Measurements from ENCODE around the gene CACNA2D1. TPM values are rescaled to one million over a fixed set of nuclear protein-coding genes. Genes with fewer than 3 reads are reported as not detected.

CACNA2D1 gene
- polyA plus RNA-seq, 1 experiment, result 19.5 TPM

- ChIA-PET CTCF (no interaction called here), POLR2A (no interaction called here)
- no peak for DNase-seq (ENCODE audit: low read depth, low spot score)
- H3K9me3 ChIP-seq (ENCODE audit: control insufficient read depth, insufficient read depth, low read length), result no peaks in the 10 kb centered on the region
- no peak overlapping the region for H3K27ac ChIP-seq (ENCODE audit: low read depth, low read length)
- H3K4me3 ChIP-seq (ENCODE audit: low read depth, low read length), result no peak overlapping the region
- TF ChIP-seq, protein P1, sequence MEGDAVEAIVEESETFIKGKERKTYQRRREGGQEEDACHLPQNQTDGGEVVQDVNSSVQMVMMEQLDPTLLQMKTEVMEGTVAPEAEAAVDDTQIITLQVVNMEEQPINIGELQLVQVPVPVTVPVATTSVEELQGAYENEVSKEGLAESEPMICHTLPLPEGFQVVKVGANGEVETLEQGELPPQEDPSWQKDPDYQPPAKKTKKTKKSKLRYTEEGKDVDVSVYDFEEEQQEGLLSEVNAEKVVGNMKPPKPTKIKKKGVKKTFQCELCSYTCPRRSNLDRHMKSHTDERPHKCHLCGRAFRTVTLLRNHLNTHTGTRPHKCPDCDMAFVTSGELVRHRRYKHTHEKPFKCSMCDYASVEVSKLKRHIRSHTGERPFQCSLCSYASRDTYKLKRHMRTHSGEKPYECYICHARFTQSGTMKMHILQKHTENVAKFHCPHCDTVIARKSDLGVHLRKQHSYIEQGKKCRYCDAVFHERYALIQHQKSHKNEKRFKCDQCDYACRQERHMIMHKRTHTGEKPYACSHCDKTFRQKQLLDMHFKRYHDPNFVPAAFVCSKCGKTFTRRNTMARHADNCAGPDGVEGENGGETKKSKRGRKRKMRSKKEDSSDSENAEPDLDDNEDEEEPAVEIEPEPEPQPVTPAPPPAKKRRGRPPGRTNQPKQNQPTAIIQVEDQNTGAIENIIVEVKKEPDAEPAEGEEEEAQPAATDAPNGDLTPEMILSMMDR (IDR thresholded peaks at IDR 0.05; ENCODE audit: low read depth, low read length), result no peak
- H3K27me3 ChIP-seq (ENCODE audit: control insufficient read depth, insufficient read depth, low read length), result no peaks in the 10 kb centered on the region
Observed at GRCh38 chr7:82416402-82416801, 27.2 kb downstream of the CACNA2D1 start.

- no peak overlapping the region for H3K27ac ChIP-seq (ENCODE audit: low read depth, low read length)
- H3K27me3 ChIP-seq (ENCODE audit: control insufficient read depth, insufficient read depth, low read length), result no peaks in the 10 kb centered on the region
- H3K4me3 ChIP-seq (ENCODE audit: low read depth, low read length), result no peak overlapping the region
- ChIA-PET POLR2A (no interaction called here), CTCF (no interaction called here)
- DNase-seq (ENCODE audit: low read depth, low spot score), result no peak
- TF ChIP-seq, protein P1 (IDR thresholded peaks at IDR 0.05; ENCODE audit: low read depth, low read length), result no peak
- no peaks in the 10 kb centered on the region for H3K9me3 ChIP-seq (ENCODE audit: control insufficient read depth, insufficient read depth, low read length)
Observed at GRCh38 chr7:82414389-82414788, 29.2 kb downstream of the CACNA2D1 start.

DNA sequence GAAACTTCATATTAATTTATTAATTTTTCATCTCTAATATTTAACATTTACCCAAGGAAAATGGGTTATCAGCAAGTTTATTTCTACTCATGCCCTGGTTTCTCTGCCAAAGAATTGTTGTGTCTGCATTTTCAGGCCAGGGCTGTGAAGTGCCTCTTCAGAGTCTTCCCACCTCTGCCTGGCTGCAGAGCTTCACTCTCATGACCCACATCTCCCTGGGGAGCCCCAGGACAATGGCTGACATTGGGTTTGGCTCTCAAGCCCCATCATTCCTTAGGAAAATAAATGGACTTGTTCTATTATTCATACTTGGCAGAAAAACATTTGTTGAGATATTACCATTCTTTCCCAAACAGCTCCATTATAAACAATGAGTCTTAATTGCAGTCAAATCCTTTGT, 30.3 kb downstream of the CACNA2D1 start:
- TF ChIP-seq, protein P1 (IDR thresholded peaks at IDR 0.05; ENCODE audit: low read depth, low read length), result no peak

GRCh38 chr7:82411732-82412131, 31.8 kb downstream of the CACNA2D1 start:
- no peaks in the 10 kb centered on the region for H3K27me3 ChIP-seq (ENCODE audit: control insufficient read depth, insufficient read depth, low read length)
- H3K9me3 ChIP-seq (ENCODE audit: control insufficient read depth, insufficient read depth, low read length), result no peaks in the 10 kb centered on the region
- no peak for DNase-seq (ENCODE audit: low read depth, low spot score)
- no peak overlapping the region for H3K4me3 ChIP-seq (ENCODE audit: low read depth, low read length)
- TF ChIP-seq, protein P1 (IDR thresholded peaks at IDR 0.05; ENCODE audit: low read depth, low read length), result no peak
- no peak overlapping the region for H3K27ac ChIP-seq (ENCODE audit: low read depth, low read length)
- ChIA-PET POLR2A (no interaction called here), CTCF (no interaction called here)

More for the DNA sequence above, 30.3 kb downstream of the CACNA2D1 start:
- H3K4me3 ChIP-seq (ENCODE audit: low read depth, low read length), result no peak overlapping the region
- H3K27me3 ChIP-seq (ENCODE audit: control insufficient read depth, insufficient read depth, low read length), result no peaks in the 10 kb centered on the region
- no peak overlapping the region for H3K27ac ChIP-seq (ENCODE audit: low read depth, low read length)
- H3K9me3 ChIP-seq (ENCODE audit: control insufficient read depth, insufficient read depth, low read length), result no peaks in the 10 kb centered on the region
- no peak for DNase-seq (ENCODE audit: low read depth, low spot score)
- POLR2A ChIA-PET, result no interaction called here
- CTCF ChIA-PET, result interaction anchor here (1.3 kb wide), 1 partner anchor 369 kb away, joined by 3 read pairs; no protein-coding TSS in a partner anchor

- DNase-seq (ENCODE audit: low read depth, low spot score), result no peak
- ChIA-PET POLR2A (no interaction called here), CTCF (interaction anchor here (1.2 kb wide), 1 partner anchor 161 kb away, joined by 3 read pairs; no protein-coding TSS in a partner anchor)
- no peaks in the 10 kb centered on the region for H3K9me3 ChIP-seq (ENCODE audit: control insufficient read depth, insufficient read depth, low read length)
- TF ChIP-seq, protein P1 (IDR thresholded peaks at IDR 0.05; ENCODE audit: low read depth, low read length), result no peak
- no peaks in the 10 kb centered on the region for H3K27me3 ChIP-seq (ENCODE audit: control insufficient read depth, insufficient read depth, low read length)
- H3K27ac ChIP-seq (ENCODE audit: low read depth, low read length), result no peak overlapping the region
- H3K4me3 ChIP-seq (ENCODE audit: low read depth, low read length), result no peak overlapping the region
Observed at GRCh38 chr7:82410461-82410860, 33.1 kb downstream of the CACNA2D1 start.
